Activated CD4-positive, alpha-beta T cell treated with anti-CD3 and anti-CD28 coated beads for 36 hours (primary cell): ENCODE results near the gene AXDND1. TPM values are rescaled to one million over a fixed set of nuclear protein-coding genes. Genes with fewer than 3 reads are reported as not detected.

Experiments used
- ATAC-seq: fragments of 200-7000 bp; cut with Tn5 transposase; one replicate; pipeline ENCODE4 v1.10.0; 2021; ENCODE audit warnings: mild to moderate bottlenecking, moderate library complexity
- CTCF ChIA-PET: fragments of 350-600 bp; sonication (Branson Sonifier 250); formaldehyde crosslinking; loops from one replicate; lab custom pipeline; 2021; ENCODE audit warnings: antibody characterized with exemption; lab: Charles Lee
- POLR2A ChIA-PET: fragments of 350-600 bp; sonication (Branson Sonifier 250); formaldehyde crosslinking; loops from one replicate; lab custom pipeline; 2021; ENCODE audit warnings: antibody characterized with exemption, inconsistent platforms; lab: Charles Lee
- DNase-seq: peaks from one replicate; pipeline ENCODE4 v3.0.0-alpha.2; 2020
- H3K27ac Mint-ChIP-seq: one replicate; pipeline ENCODE4 v1.8.0; 2021; ENCODE audit warnings: mixed read lengths
- H3K27me3 Mint-ChIP-seq: one replicate; pipeline ENCODE4 v1.8.0; 2021; ENCODE audit warnings: mixed read lengths
- H3K36me3 Mint-ChIP-seq: one replicate; pipeline ENCODE4 v1.8.0; 2021; ENCODE audit warnings: low read depth, mixed read lengths
- H3K4me1 Mint-ChIP-seq: one replicate; pipeline ENCODE4 v1.8.0; 2021; ENCODE audit warnings: mixed read lengths
- H3K4me3 Mint-ChIP-seq: one replicate; pipeline ENCODE4 v1.8.0; 2021; ENCODE audit warnings: mild to moderate bottlenecking, moderate library complexity, mixed read lengths
- H3K9me3 Mint-ChIP-seq: one replicate; pipeline ENCODE4 v1.8.0; 2021; ENCODE audit warnings: low read depth, mixed read lengths
- intact Hi-C, 2 experiments: fragments of 100-400 bp; cut with DNase I in 1 of 2; cut with micrococcal nuclease in 1 of 2; formaldehyde crosslinking; loops; one replicate each; pipeline versions ENCODE4 v1.14.2 to v1.15.1; 2022 to 2024; cut with DNase I, micrococcal nuclease
- total RNA-seq, 2 experiments: library from RNA; stranded (reverse); gene quantifications; one replicate each; pipeline ENCODE4 v1.2.3, GENCODE V29; 2021

Gene AXDND1
- total RNA-seq, 2 experiments from 2014 or later: 0.37 to 0.47 TPM

DNA sequence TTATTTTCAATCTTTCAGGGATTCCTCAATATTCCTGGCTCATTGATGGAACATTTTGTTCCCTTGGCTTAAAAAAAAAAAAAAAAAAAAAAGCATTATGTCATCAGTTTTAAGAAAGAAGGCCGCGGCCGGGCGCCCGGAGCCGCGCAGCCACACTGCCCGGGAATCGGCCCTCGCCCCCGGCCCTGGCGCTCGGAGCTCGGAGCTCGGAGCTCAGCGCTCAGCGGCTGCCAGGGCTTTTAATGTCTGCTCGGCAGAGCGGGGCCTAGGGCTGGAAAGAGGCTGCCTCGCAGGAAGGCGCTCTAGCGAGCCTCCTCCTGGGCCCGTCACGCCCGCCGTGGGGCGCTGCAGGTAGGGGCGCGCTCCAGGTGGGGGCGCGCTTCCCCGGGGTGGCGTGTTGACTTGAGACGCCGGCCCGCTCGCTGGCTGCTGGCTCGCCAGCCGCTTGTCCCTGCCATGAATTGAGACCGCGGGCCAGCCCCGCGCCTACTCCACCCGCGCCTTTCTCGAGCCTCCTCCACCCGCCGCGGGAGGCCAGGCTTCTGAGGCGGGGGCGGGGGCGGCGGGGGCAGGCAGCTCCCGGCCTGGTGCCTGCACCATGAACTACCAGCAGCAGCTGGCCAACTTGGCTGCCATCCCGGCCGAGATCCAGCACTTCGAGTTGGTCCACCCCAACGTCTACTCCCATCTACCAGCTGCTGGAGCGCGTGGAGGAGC, 220.5 kb downstream of the AXDND1 start:
- Mint-ChIP-seq H3K36me3 (no peaks in the 10 kb centered on the region), H3K4me3 (no peak overlapping the region), H3K27ac (no peak overlapping the region), H3K4me1 (no peaks in the 10 kb centered on the region), H3K9me3 (no peaks in the 10 kb centered on the region), H3K27me3 (peaks cover 56% of the 10 kb centered on the region)
- POLR2A ChIA-PET: no interaction called here
- CTCF ChIA-PET: interaction anchor here (0.7 to 0.9 kb wide), 2 partner anchors 17 to 30 kb away, joined by 3 to 4 read pairs; no protein-coding TSS in a partner anchor
- peak; percentile 77 for ATAC-seq
- peak; percentile 42 for DNase-seq
- intact Hi-C loops: no loop called here

- Mint-ChIP-seq H3K36me3 (no peaks in the 10 kb centered on the region), H3K27ac (no peak overlapping the region), H3K9me3 (no peaks in the 10 kb centered on the region), H3K4me3 (no peak overlapping the region), H3K27me3 (peaks cover 55% of the 10 kb centered on the region), H3K4me1 (no peaks in the 10 kb centered on the region)
- POLR2A ChIA-PET: no interaction called here
- CTCF ChIA-PET: interaction anchor here (0.9 kb wide), 1 partner anchor 31 kb away, joined by 3 read pairs; no protein-coding TSS in a partner anchor
- intact Hi-C loops: no loop called here
- no peak for ATAC-seq
- DNase-seq: no peak
Observed at GRCh38 chr1:179587336-179587735, 221.6 kb downstream of the AXDND1 start.

DNA sequence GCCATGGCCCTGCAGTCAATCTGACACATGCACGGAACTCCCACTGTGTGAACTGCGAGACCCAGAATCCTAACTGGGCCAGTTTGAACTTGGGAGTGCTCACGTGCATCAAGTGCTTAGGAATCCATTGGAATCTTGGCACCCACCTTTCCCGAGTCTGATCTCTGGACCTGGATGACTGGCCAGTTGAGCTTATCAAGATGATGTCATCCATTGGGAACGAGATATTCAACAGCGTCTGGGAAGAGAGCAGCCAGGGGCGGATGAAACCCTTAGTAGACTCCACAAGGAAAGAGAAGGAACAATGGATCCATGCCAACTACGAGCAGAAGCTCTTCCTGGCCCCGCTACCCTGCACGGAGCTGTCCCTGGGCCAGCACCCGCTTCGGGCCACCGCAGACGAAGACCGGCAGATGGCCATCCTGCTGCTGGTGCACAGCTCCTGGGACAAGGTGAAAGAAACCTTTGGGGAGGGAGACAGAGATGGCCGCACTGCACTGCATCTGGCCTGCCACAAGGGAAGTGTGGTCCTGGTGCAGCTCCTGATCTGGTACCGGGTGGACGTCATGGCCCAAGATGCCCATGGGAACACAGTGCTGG, 222.8 kb downstream of the AXDND1 start:
- Mint-ChIP-seq H3K4me3 (no peak overlapping the region), H3K27ac (no peak overlapping the region), H3K9me3 (no peaks in the 10 kb centered on the region), H3K36me3 (no peaks in the 10 kb centered on the region), H3K4me1 (no peaks in the 10 kb centered on the region), H3K27me3 (peaks cover 58% of the 10 kb centered on the region)
- intact Hi-C loops: no loop called here
- CTCF ChIA-PET: interaction anchor here (0.7 kb wide), 1 partner anchor 15 kb away, joined by 3 read pairs; no protein-coding TSS in a partner anchor
- POLR2A ChIA-PET: no interaction called here
- ATAC-seq (no peak), DNase-seq (no peak)

- H3K4me3 Mint-ChIP-seq: no peak overlapping the region
- ChIA-PET CTCF (no interaction called here), POLR2A (no interaction called here)
- H3K27ac Mint-ChIP-seq: no peak overlapping the region
- no peaks in the 10 kb centered on the region for H3K9me3 Mint-ChIP-seq
- no peaks in the 10 kb centered on the region for H3K36me3 Mint-ChIP-seq
- ATAC-seq: no peak
- peaks cover 54% of the 10 kb centered on the region for H3K27me3 Mint-ChIP-seq
- no peaks in the 10 kb centered on the region for H3K4me1 Mint-ChIP-seq
- intact Hi-C loops: no loop called here
- DNase-seq: no peak
Observed at GRCh38 chr1:179589509-179589908, 223.7 kb downstream of the AXDND1 start.

DNA sequence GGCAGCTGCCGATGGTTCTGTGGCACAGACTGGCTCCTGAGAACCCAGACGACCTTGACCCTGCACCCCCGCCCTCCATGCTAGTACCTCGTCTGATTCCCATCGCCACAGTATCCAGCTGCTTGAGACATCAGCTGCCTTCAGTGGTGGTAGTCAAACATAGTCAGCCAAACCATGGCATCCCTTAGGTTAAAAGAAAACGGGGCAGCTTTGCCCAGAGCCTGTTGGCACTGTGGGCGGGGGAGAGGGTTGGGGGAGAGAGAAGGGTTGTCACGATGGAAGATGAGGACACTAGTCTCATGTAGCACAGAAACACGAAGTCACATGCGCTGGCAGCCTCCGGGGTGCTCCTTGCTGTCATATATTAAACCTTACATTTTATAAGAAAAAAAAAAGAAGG, 224.9 kb downstream of the AXDND1 start:
- no peaks in the 10 kb centered on the region for H3K9me3 Mint-ChIP-seq
- ATAC-seq (no peak), DNase-seq (no peak)
- no peaks in the 10 kb centered on the region for H3K36me3 Mint-ChIP-seq
- CTCF ChIA-PET: no interaction called here
- POLR2A ChIA-PET: no interaction called here
- peaks cover 2% of the 10 kb centered on the region for H3K4me1 Mint-ChIP-seq
- H3K27me3 Mint-ChIP-seq: peaks cover 46% of the 10 kb centered on the region
- no peak overlapping the region for H3K27ac Mint-ChIP-seq
- intact Hi-C loops: loop anchor here in 1 of 2 experiments (10.0 kb wide), 1 partner anchor 506 kb away; the partner anchor contains the start of gene TOR3A
- H3K4me3 Mint-ChIP-seq: no peak overlapping the region

- H3K36me3 Mint-ChIP-seq: no peaks in the 10 kb centered on the region
- H3K27ac Mint-ChIP-seq: no peak overlapping the region
- ChIA-PET POLR2A (no interaction called here), CTCF (no interaction called here)
- H3K4me1 Mint-ChIP-seq: peaks cover 2% of the 10 kb centered on the region
- H3K4me3 Mint-ChIP-seq: no peak overlapping the region
- ATAC-seq: no peak
- H3K27me3 Mint-ChIP-seq: peaks cover 45% of the 10 kb centered on the region
- intact Hi-C loops: loop anchor here in 1 of 2 experiments (10.0 kb wide), 1 partner anchor 506 kb away; the partner anchor contains the start of gene TOR3A
- DNase-seq: no peak
- no peaks in the 10 kb centered on the region for H3K9me3 Mint-ChIP-seq
Observed at GRCh38 chr1:179591253-179591591, 225.5 kb downstream of the AXDND1 start.

GRCh38 chr1:179591592-179592580, 226.1 kb downstream of the AXDND1 start, which contains the start of gene TDRD5:
Gene TDRD5, plus strand, starts transcription at chr1:179591832. Its CDS starts 784 bp downstream, at chr1:179592616.
- ChIA-PET POLR2A (no interaction called here), CTCF (interaction anchor here (0.9 to 1.2 kb wide), 2 partner anchors 38 to 40 kb away, joined by 3 read pairs; no protein-coding TSS in a partner anchor)
- peak; percentile 7 for DNase-seq
- Mint-ChIP-seq H3K27me3 (peaks cover 42% of the 10 kb centered on the region), H3K9me3 (no peaks in the 10 kb centered on the region), H3K36me3 (no peaks in the 10 kb centered on the region), H3K4me1 (peaks cover 2% of the 10 kb centered on the region), H3K4me3 (no peak within 1 kb of the TSS), H3K27ac (no peak within 1 kb of the TSS)
- intact Hi-C loops: loop anchor here in 1 of 2 experiments (10.0 kb wide), 1 partner anchor 507 kb away; the partner anchor contains the start of gene TOR3A
- ATAC-seq: no peak

GRCh38 chr1:179598631-179599030, 232.9 kb downstream of the AXDND1 start:
- Mint-ChIP-seq H3K36me3 (no peaks in the 10 kb centered on the region), H3K27ac (no peak overlapping the region), H3K4me1 (peaks cover 2% of the 10 kb centered on the region), H3K4me3 (no peak overlapping the region), H3K27me3 (peaks cover 18% of the 10 kb centered on the region), H3K9me3 (peaks cover 6% of the 10 kb centered on the region)
- DNase-seq: no peak
- ATAC-seq: no peak
- ChIA-PET CTCF (interaction anchor here (0.7 kb wide), 1 partner anchor 394 kb away, joined by 3 read pairs; no protein-coding TSS in a partner anchor), POLR2A (no interaction called here)
- intact Hi-C loops: loop anchor here in 1 of 2 experiments (10.0 kb wide), 1 partner anchor 514 kb away; the partner anchor contains the start of gene TOR3A

DNA sequence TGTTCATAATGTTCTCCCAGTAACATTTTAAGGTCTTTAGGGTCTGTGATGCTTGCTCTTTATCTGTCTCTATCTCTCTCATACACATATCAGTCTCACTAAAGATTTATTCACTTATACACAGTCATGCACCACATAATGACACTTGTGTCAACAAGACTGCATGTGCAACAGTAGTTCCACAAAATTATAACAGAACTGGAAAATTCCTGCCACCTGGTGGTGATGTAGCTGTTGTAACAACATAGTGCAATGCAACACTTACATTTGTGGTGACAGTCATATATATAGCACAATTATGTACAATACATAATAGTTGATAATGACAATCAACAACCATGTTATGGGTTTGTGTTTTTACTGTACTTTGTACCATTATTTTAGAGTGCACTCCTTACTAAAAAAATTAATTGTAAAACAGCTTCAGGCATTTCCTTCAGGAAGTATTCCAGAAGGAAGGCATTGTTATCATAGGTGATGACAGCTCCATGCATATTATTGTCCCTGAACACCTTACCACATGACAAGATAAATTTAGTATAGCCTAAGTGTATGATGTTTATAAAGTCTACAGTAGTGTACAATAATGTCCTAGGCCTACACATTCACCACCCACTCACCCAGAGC, 234.0 kb downstream of the AXDND1 start:
- DNase-seq (peak; percentile 31), ATAC-seq (no peak)
- H3K9me3 Mint-ChIP-seq: peaks cover 6% of the 10 kb centered on the region
- no peaks in the 10 kb centered on the region for H3K36me3 Mint-ChIP-seq
- POLR2A ChIA-PET: no interaction called here
- peaks cover 17% of the 10 kb centered on the region for H3K27me3 Mint-ChIP-seq
- intact Hi-C loops: loop anchor here in 1 of 2 experiments (10.0 kb wide), 1 partner anchor 515 kb away; the partner anchor contains the start of gene TOR3A
- no peak overlapping the region for H3K4me3 Mint-ChIP-seq
- H3K27ac Mint-ChIP-seq: no peak overlapping the region
- peaks cover 2% of the 10 kb centered on the region for H3K4me1 Mint-ChIP-seq
- CTCF ChIA-PET: interaction anchor here (0.7 to 1.5 kb wide), 2 partner anchors 215 to 395 kb away, joined by 3 to 4 read pairs; no protein-coding TSS in a partner anchor

DNA sequence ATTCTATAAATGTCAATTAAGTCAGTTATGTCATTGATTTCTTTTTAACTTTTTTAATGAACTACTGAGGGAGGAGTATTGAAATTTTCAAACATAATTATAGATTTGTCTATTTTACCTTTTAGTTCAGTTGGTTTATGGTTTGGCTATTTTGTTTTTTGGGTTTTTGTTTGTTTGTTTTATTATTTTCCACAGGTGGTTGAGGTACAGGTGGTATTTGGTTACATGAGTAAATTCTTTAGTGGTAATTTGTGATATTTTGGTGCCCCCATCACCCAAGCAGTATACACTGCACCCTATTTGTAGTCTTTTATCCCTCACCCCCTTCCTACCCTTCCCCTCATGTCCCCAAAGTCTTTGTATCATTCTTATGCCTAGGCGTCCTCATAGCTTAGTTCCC, 235.3 kb downstream of the AXDND1 start:
- no peak overlapping the region for H3K4me3 Mint-ChIP-seq
- H3K9me3 Mint-ChIP-seq: peaks cover 6% of the 10 kb centered on the region
- ChIA-PET POLR2A (no interaction called here), CTCF (interaction anchor here (1.5 kb wide), 1 partner anchor 214 kb away, joined by 4 read pairs; no protein-coding TSS in a partner anchor)
- ATAC-seq: no peak
- peaks cover 17% of the 10 kb centered on the region for H3K27me3 Mint-ChIP-seq
- H3K4me1 Mint-ChIP-seq: no peaks in the 10 kb centered on the region
- no peak overlapping the region for H3K27ac Mint-ChIP-seq
- no peaks in the 10 kb centered on the region for H3K36me3 Mint-ChIP-seq
- intact Hi-C loops: no loop called here
- DNase-seq: no peak
